Measurements from ENCODE around the gene ODAD4. TPM values are rescaled to one million over a fixed set of nuclear protein-coding genes. Genes with fewer than 3 reads are reported as not detected.

The ODAD4 gene
- total RNA-seq, 2 donors from 2014 or later, result 0.15 to 0.19 TPM

DNA sequence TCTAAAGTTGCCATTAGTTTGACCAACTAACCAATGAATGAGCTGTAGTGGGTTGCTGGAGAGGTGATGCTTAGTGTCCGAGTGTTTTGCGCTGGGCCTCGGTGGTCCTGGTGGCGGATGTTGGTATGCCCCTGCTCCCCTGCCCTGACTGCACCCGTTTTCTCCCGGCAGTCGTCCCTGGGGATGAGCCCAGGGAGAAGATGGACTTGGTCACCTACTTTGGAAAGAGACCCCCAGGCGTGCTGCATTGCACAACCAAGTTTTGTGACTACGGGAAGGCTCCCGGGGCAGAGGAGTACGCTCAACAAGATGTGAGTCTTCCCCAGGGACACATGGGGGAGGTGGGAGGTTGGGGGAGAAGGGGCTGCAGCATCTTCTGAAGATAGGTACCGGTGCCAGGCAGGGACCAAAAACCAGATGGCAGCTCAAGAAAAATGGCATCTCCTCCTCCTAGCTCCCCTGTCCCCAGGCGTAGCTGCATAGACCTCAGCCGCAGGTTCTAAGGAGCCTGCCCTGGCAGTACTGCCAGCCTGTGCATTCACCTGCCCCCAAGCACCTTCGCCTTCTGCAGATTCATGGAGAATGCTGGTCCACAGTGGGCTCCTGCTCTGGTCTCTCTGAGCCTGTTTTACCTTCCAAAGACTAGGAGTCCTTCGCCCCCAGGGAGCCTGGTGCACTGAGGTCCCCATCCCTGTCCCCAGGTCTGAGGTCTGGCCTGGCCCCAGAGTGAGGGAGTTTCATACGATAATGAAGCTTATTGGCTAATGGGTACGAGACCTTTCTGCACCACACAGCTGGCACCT, 41.5 kb downstream of the ODAD4 start:
- Histone ChIP-seq H3K4me1 (peaks cover 4% of the 10 kb centered on the region), H3K9ac (ENCODE audit: low read depth in 2 of 2, low read length in 2 of 2) (no peak overlapping the region), H3K27ac (no peak overlapping the region), H3K4me3 (no peak overlapping the region), H3K27me3 (no peaks in the 10 kb centered on the region), H3K36me3 (peaks cover 14% of the 10 kb centered on the region), H3K9me3 (no peaks in the 10 kb centered on the region)
- TF ChIP-seq, protein P1, sequence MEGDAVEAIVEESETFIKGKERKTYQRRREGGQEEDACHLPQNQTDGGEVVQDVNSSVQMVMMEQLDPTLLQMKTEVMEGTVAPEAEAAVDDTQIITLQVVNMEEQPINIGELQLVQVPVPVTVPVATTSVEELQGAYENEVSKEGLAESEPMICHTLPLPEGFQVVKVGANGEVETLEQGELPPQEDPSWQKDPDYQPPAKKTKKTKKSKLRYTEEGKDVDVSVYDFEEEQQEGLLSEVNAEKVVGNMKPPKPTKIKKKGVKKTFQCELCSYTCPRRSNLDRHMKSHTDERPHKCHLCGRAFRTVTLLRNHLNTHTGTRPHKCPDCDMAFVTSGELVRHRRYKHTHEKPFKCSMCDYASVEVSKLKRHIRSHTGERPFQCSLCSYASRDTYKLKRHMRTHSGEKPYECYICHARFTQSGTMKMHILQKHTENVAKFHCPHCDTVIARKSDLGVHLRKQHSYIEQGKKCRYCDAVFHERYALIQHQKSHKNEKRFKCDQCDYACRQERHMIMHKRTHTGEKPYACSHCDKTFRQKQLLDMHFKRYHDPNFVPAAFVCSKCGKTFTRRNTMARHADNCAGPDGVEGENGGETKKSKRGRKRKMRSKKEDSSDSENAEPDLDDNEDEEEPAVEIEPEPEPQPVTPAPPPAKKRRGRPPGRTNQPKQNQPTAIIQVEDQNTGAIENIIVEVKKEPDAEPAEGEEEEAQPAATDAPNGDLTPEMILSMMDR (IDR thresholded peaks at IDR 0.05), result no peak
- no peak for DNase-seq
- intact Hi-C loops (cut with DNase I), result no loop called here

DNA sequence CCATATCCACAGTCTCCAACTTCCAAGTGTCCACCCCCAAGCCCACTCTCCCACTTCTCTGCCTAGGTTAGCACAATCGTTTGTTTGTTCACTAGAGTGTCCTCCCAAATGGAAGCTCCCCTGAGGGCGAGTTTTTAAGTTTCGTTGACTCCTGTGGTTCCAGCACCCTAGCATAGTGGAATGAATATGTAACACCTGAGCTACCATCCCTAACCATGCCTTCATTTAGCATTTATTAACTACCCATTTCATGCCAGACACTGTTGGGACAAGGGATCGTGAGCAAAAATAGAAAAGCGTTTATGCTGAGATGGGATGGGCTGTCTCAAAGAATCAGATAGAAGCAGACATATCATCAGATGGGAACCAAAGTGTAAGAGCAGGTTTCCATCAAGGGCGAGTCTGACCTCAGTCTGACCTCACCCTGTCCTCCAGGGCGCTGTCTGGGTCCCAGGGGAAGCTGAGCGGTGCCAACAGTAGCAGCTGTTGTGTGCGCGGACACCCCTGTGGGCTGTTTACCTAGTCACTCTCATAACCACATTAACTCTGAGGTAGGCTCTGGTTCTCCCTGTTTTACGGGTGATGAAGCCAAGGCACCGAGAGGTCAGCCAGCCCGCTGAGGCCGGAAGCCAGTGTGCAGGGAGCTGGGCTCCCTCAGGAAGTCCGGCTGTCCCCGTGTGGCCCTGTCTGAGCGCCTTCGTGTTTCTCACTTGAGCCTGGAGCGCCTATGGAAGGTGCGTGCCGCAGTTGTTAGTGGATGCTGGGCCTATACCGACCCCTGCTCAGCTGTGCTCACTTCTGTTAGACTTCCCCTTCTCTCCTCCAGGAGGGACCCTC, 42.4 kb downstream of the ODAD4 start:
- H3K4me3 ChIP-seq, result no peak overlapping the region
- no peak overlapping the region for H3K9ac ChIP-seq (ENCODE audit: low read depth in 2 of 2, low read length in 2 of 2)

DNA sequence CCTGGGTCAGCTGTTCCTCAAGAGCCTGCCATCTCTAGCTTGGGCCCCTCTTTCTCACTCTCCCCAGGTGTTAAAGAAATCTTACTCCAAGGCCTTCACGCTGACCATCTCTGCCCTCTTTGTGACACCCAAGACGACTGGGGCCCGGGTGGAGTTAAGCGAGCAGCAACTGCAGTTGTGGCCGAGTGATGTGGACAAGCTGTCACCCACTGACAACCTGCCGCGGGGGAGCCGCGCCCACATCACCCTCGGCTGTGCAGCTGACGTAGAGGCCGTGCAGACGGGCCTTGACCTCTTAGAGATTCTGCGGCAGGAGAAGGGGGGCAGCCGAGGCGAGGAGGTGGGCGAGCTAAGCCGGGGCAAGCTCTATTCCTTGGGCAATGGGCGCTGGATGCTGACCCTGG, 43.0 kb downstream of the ODAD4 start:
- Histone ChIP-seq H3K4me1 (no peaks in the 10 kb centered on the region), H3K27ac (no peak overlapping the region), H3K27me3 (no peaks in the 10 kb centered on the region), H3K4me3 (no peak overlapping the region), H3K36me3 (peaks cover 14% of the 10 kb centered on the region), H3K9me3 (no peaks in the 10 kb centered on the region), H3K9ac (ENCODE audit: low read depth in 2 of 2, low read length in 2 of 2) (no peak overlapping the region)
- intact Hi-C loops (cut with DNase I), result no loop called here
- no peak for DNase-seq
- TF ChIP-seq, protein P1 (IDR thresholded peaks at IDR 0.05), result no peak

More for the DNA sequence above, 42.4 kb downstream of the ODAD4 start:
- Histone ChIP-seq H3K27me3 (no peaks in the 10 kb centered on the region), H3K36me3 (peaks cover 14% of the 10 kb centered on the region), H3K27ac (no peak overlapping the region), H3K4me1 (peaks cover under 1% of the 10 kb centered on the region), H3K9me3 (no peaks in the 10 kb centered on the region)
- DNase-seq, result no peak
- TF ChIP-seq, protein P1 (IDR thresholded peaks at IDR 0.05), result no peak
- intact Hi-C loops (cut with DNase I), result no loop called here

DNA sequence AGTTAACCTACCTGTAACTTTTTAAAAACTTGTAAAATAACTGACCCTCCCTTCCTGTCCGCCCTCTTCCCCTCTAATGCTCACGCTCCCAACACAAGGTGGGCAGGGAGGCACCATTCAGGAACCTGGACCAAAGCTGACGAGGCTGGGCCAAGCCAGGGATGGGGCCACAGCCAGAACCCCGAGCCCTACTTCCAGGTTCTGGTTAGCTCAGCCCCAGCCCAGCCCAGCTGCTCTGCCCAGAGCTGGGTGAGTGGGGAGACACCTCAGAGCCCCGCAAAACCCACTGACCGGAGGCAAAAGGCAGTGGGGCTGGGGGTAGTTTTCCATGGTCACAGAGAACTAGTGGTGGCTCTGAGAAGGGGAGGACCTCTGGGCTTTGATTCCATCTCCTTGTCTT, 43.6 kb downstream of the ODAD4 start:
- DNase-seq, result no peak

DNA sequence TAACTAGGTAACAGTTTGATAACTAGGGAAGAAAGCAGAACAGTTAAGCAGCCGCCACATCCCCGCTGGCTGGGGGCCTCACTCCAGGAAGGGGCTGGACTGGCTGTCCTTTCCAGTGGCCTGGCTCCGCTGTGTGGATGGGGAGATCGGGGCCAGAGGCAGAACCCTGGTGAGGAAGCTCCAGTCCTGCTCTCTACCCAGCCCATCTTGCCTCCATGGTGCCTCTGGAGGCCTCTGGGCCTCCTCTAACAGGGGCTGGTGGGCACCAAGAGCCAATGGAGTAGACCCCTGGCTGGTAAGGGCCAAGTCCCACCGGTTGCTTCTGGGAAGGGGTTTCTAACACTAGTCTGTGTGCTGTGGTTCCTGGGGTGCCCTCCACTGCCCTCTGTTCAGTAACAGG, 44.2 kb downstream of the ODAD4 start:
- Histone ChIP-seq H3K27ac (no peak overlapping the region), H3K4me3 (no peak overlapping the region), H3K27me3 (no peaks in the 10 kb centered on the region), H3K36me3 (peaks cover 14% of the 10 kb centered on the region), H3K9ac (ENCODE audit: low read depth in 2 of 2, low read length in 2 of 2) (no peak overlapping the region), H3K4me1 (no peaks in the 10 kb centered on the region), H3K9me3 (no peaks in the 10 kb centered on the region)
- DNase-seq, result no peak
- TF ChIP-seq, protein P1 (IDR thresholded peaks at IDR 0.05), result no peak
- intact Hi-C loops (cut with DNase I), result no loop called here

More for the DNA sequence above, 43.6 kb downstream of the ODAD4 start:
- no peaks in the 10 kb centered on the region for H3K27me3 ChIP-seq
- no peak overlapping the region for H3K9ac ChIP-seq (ENCODE audit: low read depth in 2 of 2, low read length in 2 of 2)
- H3K4me3 ChIP-seq, result no peak overlapping the region
- no peak overlapping the region for H3K27ac ChIP-seq
- intact Hi-C loops (cut with DNase I), result no loop called here
- peaks cover 14% of the 10 kb centered on the region for H3K36me3 ChIP-seq
- H3K4me1 ChIP-seq, result no peaks in the 10 kb centered on the region
- H3K9me3 ChIP-seq, result no peaks in the 10 kb centered on the region
- TF ChIP-seq, protein P1 (IDR thresholded peaks at IDR 0.05), result no peak
